ENCODE data around the gene ZCCHC7.
"Not testable (repeated sequence)": the region's sequence is repeated elsewhere in the genome, so short reads cannot be mapped to it uniquely, and the experiment has no call there.

The ZCCHC7 gene

DNA sequence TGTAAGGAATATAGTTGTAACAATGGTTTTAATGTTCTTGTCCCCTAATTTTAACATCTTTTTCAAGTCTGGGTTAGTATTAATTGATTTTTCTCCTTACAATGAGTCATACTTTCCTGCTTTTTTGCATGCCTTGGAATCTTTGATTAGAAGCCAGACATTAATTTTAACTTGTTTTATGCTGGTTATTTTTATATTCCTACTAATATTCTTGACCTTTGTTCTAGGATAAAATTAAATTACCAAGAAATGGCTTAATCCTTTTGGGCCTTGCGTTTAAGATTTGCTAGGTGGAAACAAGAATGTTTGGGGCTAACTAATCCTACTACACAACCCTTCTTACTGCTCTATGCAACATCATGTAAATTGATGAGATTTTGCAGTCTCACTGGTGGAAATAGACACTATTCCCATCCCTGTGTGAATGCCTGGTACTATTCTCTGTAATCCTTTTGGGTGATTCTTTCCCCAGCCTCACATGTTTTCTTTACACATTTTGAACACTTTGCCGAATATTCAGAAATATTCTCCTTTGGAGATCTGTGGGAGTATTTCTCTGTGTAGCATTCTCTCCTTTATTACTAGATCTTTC, 47.2 kb downstream of the ZCCHC7 start:
- in situ Hi-C loops (cut with MboI; ENCODE audit: low sequenced_read_pairs): no loop called here

DNA sequence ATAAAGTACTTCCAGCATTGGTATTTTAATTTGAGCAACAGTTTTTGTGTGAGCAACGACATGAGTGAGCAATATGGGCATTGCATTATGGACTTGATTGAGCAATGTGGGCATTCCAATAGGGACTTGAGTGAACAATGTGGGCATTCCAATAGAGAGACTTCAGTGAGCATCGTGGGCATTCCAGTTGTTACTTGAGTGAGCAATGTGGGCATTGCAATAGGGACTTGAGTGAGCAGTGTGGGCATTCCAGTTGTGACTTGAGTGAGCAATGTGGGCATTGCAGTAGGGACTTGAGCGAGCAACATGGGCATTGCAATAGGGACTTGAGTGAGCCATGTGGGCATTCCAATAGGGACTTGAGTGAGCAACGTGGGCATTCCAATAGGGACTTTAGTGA, 52.2 kb downstream of the ZCCHC7 start:
- in situ Hi-C loops (cut with MboI; ENCODE audit: low sequenced_read_pairs): no loop called here

DNA sequence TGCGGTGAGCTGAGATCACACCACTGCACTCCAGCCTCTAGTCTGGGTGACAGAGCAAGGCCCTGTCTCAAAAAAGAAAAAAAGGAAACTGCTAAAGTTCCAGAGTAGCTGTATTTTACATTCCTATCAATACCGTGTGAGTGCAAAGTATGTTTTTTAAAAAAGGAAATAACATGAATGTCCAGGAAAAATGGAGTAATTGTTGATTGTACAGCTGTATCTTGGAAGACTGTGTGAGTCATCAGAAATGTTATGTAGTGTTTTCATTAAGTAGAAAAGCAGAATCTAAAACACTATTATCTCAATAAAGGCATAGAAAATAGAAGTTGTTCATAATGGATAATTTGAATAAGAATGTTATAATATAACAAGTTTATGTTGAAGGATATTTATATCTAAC, 53.9 kb downstream of the ZCCHC7 start:
- in situ Hi-C loops (cut with MboI; ENCODE audit: low sequenced_read_pairs): no loop called here

DNA sequence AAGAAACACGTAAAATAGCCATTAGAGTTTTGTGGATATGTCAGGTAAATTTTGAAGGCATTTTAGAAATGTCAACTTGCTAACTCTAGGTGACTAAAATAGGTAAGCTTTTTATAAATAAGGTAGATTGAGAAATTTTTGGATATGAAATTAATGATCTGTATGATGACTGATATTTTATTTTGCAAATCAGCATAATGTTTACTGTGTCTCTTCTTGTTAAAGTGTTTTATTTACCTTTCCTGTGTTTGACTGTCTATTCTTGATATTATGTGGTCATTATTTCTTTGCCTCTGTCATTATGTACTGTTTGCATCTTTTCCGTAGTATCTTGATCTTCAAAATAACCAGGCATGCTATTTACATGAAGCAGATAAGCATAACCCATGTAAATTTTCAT, 58.4 kb downstream of the ZCCHC7 start:
- in situ Hi-C loops (cut with MboI; ENCODE audit: low sequenced_read_pairs): no loop called here

DNA sequence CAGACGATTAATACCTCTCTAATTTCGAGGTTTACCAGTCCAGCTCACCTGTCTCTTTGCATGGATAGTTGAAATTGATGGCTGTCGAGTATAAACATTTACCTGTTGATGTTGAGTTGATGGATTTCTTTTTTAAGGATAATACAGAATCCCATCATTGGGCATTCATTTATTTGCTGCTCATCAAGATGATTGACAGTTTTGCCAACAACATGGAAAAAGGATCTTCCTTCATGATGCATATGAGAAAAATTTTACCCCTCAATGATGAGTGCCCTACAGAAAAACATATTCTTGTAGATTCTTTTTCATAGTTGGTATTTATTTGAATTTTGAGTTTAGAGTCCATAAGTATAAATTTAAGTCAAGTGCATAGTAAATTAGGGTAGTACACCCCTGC, 59.2 kb downstream of the ZCCHC7 start:
- in situ Hi-C loops (cut with MboI; ENCODE audit: low sequenced_read_pairs): no loop called here

DNA sequence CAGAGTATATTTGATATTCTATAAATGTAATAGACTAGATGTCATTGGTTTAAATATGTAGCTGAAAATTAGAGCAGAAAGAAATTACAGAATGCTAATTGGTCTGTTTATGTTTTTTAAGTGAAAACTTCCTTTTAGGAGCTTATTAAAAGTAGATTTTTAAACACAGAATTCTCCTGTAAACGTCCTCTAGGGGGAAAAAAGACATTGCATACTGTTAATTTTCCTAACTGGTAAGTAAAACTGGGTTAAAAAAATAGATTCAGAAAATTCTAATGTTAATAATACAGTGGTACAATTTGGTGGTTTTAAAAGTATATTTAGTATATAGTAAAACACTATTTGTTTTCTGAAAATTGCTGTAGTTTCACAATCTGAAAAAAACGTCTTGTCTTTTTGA, 59.8 kb downstream of the ZCCHC7 start:
- in situ Hi-C loops (cut with MboI; ENCODE audit: low sequenced_read_pairs): no loop called here

DNA sequence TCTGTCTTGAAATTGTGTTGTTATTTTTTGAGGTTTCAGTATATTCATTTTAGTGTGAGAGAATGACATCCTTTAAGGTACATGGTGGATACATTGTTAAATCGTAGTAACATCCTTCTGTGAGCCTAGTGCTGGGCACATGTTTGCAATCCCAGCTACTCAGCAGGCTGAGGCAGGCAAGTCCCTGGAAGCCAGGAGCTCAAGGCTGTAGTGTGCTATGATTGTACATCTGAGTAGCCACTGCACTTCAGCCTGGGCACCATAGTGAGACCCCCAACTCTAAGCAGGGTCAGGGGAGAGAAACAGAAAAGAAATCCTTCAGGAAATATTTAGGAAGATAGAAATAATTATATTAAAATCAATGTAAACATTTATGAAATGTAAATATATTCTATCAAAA, 62.3 kb downstream of the ZCCHC7 start:
- in situ Hi-C loops (cut with MboI; ENCODE audit: low sequenced_read_pairs): no loop called here

DNA sequence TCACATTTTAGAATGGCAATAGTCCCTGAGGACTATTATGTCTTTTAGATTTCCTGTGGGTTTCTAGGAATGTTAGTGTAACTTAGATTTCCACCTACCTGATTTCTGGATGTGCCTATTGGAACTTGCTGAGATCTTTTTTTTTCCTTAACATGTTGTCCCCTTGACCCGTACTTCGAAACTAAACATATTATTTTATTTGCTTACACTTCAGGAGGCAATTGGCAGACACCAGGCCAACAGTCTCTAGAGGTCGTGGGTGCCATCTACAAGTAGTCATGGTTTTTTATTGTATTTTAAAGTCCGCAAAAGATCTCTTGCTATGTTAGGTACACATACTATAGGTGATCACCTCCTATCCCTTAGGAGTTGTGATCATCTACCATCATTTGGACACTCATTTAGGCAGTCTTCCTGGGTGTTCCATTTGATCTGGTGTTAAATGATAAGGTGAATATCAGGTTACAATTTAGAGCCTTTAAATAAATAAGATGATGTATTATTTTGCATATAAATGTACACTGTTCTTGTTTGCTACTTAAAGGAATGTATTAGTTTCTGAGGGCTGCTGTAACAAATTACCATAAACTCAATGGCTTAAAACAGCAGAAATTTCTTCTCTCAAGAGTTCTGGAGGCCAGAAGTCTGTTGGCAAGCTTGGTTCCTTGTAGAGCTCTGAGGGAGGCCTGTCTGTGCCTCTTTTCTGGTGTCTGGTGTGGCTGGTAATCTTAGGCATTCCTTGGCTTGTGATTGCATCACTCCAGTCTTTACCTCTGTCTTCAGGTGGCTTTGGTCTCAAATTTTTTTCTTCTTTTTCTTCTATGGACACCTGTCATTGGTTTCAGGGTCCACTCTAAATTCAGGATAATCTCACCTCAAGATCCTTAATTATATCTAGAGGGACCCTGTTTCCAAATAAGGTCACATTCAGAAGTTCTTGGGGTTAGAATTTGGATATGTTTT, 64.8 kb downstream of the ZCCHC7 start:
- in situ Hi-C loops (cut with MboI; ENCODE audit: low sequenced_read_pairs): no loop called here

DNA sequence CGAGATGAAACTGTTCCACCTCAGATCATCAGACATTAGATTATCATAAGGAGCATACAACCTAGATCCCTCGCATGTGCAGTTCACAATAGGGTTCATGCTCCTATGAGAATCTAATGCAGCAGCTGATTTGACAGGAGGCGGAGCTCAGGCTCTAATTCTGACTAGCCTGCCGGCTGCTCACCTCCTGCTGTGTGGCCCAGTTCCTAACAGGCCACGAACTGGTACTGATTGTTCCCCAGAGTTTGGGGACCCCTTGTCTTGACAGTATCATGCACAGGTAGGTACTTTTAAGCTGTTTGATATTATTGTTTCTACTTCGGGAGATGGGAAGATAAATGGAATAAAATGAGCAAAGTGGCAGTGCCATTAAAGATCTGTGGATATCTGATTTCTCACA, 66.9 kb downstream of the ZCCHC7 start:
- in situ Hi-C loops (cut with MboI; ENCODE audit: low sequenced_read_pairs): no loop called here

DNA sequence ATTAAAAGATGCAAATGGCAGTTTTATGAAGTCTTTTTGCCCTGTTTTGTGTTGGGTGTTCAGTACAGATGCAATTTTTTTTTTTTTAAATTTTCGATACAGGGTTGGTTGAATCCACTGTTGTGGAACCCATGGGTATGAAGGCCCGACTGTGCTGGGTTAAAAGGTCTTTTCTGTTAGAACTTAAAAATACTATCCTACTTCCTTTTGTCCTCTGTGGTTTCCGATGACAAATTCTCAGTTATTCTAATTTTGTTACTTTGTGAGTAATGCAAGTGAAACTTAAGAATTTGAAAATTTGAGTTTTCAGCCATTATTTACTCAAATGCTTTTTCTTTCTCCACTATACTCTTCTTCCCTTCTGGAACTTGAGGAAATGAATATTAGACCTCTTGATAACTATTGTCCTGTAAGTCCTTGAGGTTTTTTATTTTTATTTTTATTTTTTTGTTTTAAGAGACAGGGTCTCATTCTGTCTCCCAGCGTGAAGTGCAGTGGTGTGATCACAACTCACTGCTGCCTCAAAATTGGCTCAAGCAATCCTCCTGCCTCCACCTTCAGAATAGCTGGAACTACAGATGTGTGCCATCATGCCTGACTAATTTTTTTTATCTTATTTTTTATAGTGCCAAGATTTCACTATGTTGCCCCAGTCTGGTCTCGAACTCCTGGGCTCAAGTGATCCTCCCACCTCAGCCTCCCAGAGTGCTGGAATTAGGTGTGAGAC, 67.5 kb downstream of the ZCCHC7 start:
- in situ Hi-C loops (cut with MboI; ENCODE audit: low sequenced_read_pairs): no loop called here

DNA sequence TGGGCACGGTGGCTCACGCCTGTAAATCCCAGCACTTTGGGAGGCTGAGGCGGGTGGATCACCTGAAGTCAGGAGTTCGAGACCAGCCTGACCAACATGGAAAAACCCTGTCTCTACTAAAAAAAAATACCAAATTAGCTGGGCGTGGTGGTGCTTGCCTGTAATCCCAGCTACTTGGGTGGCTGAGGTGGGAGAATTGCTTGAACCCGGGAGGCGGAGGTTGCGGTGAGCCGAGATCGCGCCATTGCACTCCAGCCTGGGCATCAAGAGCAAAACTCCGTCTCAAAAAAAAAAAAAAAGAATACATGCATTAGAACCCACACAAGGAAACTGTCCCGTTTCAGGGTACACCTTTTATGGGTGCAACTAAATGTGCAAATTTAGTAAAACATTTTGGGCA, 70.4 kb downstream of the ZCCHC7 start:
- in situ Hi-C loops (cut with MboI; ENCODE audit: low sequenced_read_pairs): not testable (repeated sequence)

DNA sequence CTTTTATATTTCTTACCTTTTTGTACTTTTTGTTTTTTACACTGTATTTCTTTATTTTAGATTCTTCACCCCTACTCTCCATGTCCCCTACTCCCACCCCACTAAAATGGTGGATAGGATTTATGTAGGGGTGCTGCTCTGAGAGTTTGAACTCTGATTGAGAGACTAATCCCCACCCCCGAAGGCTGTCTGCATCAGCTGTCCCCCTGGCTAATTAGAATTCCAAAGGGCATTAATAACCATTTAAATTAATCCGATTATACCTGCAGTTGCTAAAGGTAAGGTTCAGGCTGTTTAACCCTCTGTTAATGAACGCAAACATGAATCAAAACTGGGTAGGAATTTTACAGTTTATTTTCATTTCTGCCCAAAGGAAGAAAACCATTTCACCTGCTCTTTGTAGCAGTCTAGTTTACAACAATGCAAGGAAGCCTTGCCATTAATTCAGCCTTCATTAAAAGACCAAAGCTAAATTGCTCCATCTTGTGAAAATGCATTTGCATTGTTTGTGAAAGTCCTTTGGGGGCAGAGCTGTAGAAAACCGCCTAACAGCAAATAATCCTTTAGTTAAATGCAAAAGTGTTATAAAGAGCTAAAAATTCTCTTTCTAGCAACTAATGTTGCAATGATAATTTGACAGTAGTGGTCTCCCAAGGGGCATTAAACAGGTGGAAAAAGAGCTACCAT, 71.2 kb downstream of the ZCCHC7 start:
- in situ Hi-C loops (cut with MboI; ENCODE audit: low sequenced_read_pairs): no loop called here

DNA sequence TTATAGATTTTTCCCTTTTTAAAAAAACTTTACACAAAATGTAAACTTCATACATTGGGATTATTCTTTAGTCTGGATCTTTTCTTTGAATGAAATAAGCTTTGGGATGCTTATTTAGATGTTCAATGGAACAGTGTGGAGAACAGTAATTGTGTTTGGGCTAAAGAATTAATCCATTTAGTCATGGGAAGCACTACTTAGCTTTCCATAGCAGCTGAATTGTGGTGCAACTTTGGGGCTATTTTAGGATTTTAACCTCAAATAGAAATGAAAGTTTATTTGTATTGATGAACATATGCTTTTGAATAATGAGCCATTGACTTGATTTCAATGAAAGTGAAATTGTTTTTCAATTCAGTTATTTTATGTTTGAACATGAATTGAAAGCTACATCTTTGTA, 72.4 kb downstream of the ZCCHC7 start:
- in situ Hi-C loops (cut with MboI; ENCODE audit: low sequenced_read_pairs): no loop called here

DNA sequence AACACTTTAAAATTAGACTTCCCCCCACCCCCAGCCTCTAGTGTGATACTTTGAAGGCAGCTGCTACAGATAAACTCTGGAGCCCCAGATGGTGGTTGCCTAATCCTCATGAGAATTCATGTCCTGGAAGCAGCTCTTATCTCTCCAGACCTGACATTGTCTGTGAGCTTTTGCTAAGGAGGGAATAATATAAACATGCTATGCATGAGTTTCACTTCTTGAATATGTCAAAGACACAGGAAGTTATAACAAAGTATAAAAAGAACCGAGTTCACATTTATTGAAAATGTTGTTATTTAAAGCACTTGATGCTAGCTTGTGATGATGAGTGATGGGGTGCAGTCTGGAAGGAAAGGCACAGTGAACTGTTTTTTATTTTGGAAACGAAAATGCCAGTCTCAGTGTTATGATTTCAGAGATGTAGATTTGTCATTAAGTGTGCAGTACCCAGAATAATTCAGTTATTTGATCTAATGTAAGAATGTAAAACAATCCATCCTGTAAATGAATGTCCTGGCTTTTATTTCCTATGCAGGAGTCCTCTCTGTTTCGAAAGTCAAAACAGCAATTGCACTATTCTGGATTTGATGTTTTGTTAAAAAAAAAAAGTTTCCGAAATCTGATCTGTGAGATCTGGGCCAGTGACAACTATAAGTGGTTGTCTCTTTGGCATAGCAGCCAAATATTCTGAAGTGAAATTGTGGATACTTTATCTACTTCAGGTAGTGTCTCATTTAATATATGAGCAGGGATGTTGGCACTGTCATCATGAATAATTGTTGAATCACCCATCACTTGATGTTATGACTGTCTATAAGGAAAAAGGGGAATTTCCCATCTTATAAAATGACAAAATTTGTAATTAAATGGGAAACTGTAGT, 77.0 kb downstream of the ZCCHC7 start:
- in situ Hi-C loops (cut with MboI; ENCODE audit: low sequenced_read_pairs): no loop called here

DNA sequence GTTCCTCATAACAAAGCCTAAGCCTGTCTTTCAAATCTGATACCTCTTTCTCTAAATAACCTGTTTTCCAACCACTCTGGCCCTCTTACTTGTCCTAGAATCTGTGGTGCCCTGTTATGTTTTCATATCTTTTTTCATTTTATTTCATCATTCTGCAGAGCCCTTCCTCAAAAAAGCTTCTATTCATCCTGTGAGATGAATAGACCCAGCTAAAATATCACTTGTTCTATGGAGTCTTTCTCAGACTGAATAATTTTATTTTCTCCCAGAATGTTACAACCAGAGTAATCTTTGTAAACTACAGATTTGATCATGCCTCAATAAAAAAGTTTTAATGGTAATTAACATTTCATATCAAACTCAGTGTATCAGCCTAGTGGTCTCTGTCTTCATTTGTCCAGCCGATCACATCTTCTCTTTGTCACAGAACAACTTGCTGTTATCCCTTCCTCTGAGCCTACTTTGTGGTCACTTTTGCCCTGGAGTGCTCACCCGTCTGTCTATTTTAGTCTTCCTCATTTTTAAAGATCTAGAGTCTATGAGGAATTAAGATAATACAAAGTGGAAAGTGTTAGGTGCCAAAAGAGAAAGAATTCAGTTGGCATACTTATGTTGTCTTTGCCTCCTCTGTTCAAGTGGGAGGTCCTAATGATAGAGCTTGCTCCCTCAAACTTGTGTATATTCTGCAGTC, 77.8 kb downstream of the ZCCHC7 start:
- in situ Hi-C loops (cut with MboI; ENCODE audit: low sequenced_read_pairs): no loop called here

DNA sequence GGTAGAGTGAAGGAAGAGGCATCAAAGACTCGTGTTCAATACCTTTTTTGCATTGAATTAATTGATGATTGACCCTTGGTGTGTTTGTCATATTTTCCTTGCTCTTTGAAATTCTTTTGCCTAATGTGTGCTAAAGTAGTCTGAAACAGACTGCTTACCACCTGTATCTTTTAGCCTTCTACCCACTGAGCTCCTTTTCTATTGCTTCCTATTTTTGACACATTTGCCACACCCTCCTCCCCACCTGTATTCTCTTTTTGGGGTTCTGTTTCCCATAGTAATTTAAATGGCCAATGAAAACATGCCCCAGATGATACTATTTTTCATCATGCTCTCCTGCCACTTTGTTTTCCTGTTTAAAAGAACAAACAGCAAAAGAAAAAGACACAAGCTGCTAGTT, 78.5 kb downstream of the ZCCHC7 start:
- in situ Hi-C loops (cut with MboI; ENCODE audit: low sequenced_read_pairs): no loop called here

DNA sequence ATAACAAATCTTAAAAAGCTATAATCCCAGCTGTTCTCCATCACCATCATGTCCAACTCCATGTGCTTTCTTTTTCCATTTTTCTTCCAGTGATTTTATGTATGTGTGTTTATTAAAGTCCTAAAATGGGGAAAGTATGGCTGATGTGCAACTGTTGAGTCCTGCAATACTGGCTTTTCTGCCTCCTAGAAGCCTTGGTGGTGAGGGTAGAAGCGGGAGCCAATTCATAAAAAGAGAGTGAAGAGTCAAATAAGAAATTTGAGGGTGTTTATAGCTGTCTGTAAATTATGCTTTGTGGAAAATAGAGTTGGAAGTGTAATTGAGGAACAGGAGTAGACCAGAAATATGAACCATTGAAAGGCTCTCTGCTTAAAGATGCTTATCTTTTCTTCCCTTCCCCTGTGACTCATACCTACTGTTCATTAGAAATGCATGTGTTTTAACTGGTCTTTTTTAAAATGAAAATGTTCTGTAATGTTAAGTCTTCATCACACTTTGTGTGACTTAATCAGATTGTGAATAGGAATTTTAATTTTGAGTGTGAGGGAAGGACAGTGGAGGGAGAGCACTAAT, 80.1 kb downstream of the ZCCHC7 start:
- in situ Hi-C loops (cut with MboI; ENCODE audit: low sequenced_read_pairs): no loop called here

DNA sequence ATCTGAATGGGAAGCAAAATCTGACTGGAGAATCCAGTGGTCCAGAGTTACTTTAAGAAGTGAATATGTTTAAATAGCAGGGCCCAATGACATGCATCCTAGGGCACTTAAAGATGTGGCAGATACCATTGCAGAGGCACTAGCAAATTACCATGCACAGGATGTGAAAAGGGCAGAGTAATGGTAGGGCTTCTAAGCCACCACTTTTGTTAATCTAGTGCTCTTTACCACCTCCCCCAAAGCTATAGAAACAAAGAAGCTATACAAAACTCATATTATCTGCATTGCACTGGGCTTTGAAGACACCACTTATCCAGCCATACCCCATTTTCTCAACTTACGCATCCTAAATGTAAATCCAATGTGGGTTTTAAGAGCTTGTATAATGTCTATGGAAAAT, 81.2 kb downstream of the ZCCHC7 start:
- in situ Hi-C loops (cut with MboI; ENCODE audit: low sequenced_read_pairs): no loop called here

DNA sequence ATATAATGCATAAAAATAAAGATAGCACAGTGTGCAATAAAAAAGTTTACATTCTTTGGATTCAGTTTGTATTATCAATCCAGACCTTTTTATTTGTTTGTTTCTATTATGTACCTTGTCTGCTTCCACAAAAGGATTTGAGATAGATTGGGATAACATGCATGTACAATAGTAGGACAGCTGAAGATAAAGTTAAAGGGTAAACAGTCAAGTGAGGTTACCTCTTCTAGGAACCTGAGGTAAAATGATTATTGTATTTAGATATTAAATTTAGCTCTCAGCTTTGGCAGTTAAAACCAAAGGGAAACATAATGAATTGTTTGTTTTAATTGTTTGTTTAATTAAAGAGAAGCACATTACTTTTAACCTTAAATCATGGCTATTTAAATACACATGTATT, 81.7 kb downstream of the ZCCHC7 start:
- in situ Hi-C loops (cut with MboI; ENCODE audit: low sequenced_read_pairs): no loop called here
